Measurements from ENCODE around the gene CHD3. TPM values are rescaled to one million over a fixed set of nuclear protein-coding genes. Genes with fewer than 3 reads are reported as not detected.

CHD3 gene
- total RNA-seq, 1 donor from 2014 or later: 102 TPM

DNA sequence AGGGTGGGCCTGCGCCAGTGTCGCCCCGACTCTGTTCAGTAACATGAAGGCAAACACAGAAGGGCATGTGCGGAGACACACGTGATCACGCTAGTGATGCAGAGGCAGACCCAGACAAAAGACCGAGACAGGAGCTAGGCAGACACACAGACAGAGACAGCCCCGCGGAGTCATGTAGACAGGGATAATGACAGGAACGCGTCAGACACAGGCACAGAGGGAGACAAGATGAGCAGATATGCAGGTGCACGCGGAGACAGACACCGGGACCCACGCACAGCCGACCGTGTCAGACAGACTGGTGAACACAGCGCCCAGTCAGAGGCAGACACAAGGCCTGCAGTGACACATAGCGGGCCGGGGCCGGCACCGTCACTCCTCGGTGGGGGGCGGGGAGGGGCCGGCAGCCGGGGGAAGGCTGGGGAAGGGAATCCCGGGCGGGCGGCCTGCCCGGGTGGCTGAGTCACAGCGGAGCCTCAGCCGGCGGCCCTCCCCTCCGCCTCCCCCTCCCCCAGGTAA is 47.1 kb upstream of the CHD3 start:
- peak; percentile 88 to 97 for DNase-seq (ENCODE audit: low spot score in 2 of 2)
- intact Hi-C loops (cut with DNase I): loop anchor here (5.0 to 10.0 kb wide), 5 partner anchors 227 to 827 kb away; partner anchors contain the start of genes FXR2, KCTD11, PHF23 and RNASEK
- Histone ChIP-seq H3K27me3 (no peaks in the 10 kb centered on the region), H3K27ac (peak overlapping the region; percentile 97 to 99), H3K4me3 (peak overlapping the region; percentile 80 to 88), H3K9me3 (no peaks in the 10 kb centered on the region), H3K36me3 (peaks cover 3 to 6% of the 10 kb centered on the region in 2 donors), H3K4me1 (peaks cover 12 to 38% of the 10 kb centered on the region in 2 donors)
- TF ChIP-seq, protein P1, sequence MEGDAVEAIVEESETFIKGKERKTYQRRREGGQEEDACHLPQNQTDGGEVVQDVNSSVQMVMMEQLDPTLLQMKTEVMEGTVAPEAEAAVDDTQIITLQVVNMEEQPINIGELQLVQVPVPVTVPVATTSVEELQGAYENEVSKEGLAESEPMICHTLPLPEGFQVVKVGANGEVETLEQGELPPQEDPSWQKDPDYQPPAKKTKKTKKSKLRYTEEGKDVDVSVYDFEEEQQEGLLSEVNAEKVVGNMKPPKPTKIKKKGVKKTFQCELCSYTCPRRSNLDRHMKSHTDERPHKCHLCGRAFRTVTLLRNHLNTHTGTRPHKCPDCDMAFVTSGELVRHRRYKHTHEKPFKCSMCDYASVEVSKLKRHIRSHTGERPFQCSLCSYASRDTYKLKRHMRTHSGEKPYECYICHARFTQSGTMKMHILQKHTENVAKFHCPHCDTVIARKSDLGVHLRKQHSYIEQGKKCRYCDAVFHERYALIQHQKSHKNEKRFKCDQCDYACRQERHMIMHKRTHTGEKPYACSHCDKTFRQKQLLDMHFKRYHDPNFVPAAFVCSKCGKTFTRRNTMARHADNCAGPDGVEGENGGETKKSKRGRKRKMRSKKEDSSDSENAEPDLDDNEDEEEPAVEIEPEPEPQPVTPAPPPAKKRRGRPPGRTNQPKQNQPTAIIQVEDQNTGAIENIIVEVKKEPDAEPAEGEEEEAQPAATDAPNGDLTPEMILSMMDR (IDR thresholded peaks at IDR 0.05): peak; percentile 6 to 57 (median 21)

DNA sequence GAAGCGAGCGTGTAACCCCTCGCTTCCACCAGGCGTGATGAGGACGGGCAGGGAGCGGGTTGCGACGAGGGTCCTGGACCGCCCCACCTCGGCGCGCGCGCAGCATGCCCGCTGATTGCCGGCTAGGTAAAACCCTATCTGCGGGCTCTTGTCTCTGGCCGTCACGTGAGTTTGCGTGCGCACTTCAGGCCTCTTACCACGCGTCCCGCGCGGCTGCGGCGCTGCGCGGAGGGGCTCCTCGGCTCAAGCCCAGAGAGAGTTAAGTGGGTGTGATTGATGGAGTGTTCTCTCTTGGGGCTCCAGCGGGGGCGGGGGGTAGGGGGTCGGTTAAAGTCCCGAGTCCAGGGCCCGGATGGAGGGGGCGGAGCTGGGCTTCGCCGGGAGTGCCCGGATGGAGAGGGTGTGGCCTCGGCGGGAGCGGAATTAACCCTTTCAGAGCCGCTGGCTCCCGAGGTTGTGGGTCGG is 46.6 kb upstream of the CHD3 start:
- intact Hi-C loops (cut with DNase I): loop anchor here (2.0 to 10.0 kb wide), 7 partner anchors 155 to 827 kb away; partner anchors contain the start of genes FXR2, KCTD11, PHF23 and RNASEK
- H3K27me3 ChIP-seq: no peaks in the 10 kb centered on the region
- H3K4me1 ChIP-seq: peaks cover 7 to 33% of the 10 kb centered on the region in 2 donors
- DNase-seq (ENCODE audit: low spot score in 2 of 2): peak; percentile 64 to 94
- peak overlapping the region; percentile 97 to 99 for H3K27ac ChIP-seq
- no peaks in the 10 kb centered on the region for H3K9me3 ChIP-seq
- H3K36me3 ChIP-seq: peaks cover 7 to 11% of the 10 kb centered on the region in 2 donors
- TF ChIP-seq, protein P1 (IDR thresholded peaks at IDR 0.05): peak in 1 of 3 experiments; percentile 3
- H3K4me3 ChIP-seq: peak overlapping the region; percentile 80 to 88

DNA sequence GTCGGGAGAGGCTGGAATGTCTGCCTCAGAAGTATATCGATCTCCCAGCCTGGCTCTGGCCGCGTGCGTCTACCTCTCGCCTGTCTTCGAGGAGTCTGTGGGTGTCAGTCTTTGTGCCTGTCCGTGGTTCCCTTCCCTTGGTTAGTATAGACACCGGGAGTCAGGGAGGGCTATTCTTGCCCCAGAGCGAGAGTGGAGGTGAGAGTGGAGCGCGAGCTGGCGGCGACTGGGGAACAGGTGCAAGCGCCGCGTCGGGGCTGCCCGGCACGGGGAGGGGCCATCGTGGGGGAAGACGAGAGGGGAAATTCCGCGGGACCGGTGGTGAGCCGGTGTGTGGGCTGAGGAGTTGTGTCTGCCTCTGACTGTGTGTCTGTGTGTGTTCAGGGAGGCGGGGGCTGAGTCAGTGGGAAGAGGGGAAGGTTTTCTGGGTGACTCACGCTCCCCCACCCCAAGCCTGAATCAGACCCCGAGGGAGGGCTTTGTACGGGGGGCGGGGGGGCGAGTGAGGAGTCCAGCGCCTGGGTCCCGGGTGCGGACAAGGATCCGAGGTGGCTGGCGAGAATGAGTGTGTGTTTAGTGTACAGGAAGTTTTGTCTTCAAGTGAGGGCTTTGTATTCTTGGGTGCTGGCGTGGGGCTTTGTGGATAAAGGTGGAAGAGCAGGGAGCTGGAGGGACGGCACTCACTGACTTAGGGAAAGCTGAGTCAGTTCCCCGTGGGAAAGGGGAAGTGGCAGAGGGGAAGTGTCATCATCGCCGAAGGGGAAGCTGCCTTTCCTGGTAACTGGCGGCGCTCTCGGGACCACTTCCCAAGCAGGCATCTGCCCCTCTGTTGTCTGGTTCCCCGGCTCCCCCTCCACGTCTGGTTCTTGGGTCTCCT is 46.0 kb upstream of the CHD3 start:
- DNase-seq (ENCODE audit: low spot score in 2 of 2): peak; percentile 85 to 94
- peak overlapping the region; percentile 80 to 88 for H3K4me3 ChIP-seq
- H3K27me3 ChIP-seq: no peaks in the 10 kb centered on the region
- no peaks in the 10 kb centered on the region for H3K9me3 ChIP-seq
- intact Hi-C loops (cut with DNase I): loop anchor here (2.0 to 10.0 kb wide), 7 partner anchors 156 to 828 kb away; partner anchors contain the start of genes FXR2, KCTD11, PHF23 and RNASEK
- peaks cover 6 to 29% of the 10 kb centered on the region in 2 donors for H3K4me1 ChIP-seq
- peaks cover 14 to 18% of the 10 kb centered on the region in 2 donors for H3K36me3 ChIP-seq
- peak overlapping the region; percentile 97 to 99 for H3K27ac ChIP-seq
- TF ChIP-seq, protein P1 (IDR thresholded peaks at IDR 0.05): no peak

DNA sequence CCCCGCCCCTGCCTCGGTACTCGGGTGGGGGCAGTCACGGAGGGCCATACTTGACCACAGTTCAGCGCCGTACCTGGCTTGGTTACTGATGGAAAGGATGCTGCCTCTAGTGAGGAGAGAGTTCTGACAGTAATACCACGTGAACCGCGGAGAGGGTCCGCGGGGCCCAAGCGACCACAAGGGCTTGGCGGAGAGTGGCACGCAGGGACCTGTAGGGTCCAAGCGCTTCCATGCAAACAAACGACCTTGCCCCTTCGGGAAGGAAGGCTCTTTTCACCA is 45.4 kb upstream of the CHD3 start:
- Histone ChIP-seq H3K9me3 (no peaks in the 10 kb centered on the region), H3K27ac (peak overlapping the region; percentile 97 to 99), H3K4me3 (peak overlapping the region; percentile 80 to 88), H3K4me1 (peaks cover 6 to 25% of the 10 kb centered on the region in 2 donors), H3K36me3 (peaks cover 19 to 24% of the 10 kb centered on the region in 2 donors), H3K27me3 (no peaks in the 10 kb centered on the region)
- TF ChIP-seq, protein P1 (IDR thresholded peaks at IDR 0.05): peak in 1 of 3 experiments; percentile 19
- intact Hi-C loops (cut with DNase I): loop anchor here (2.0 to 10.0 kb wide), 7 partner anchors 156 to 828 kb away; partner anchors contain the start of genes FXR2, KCTD11, PHF23 and RNASEK
- DNase-seq (ENCODE audit: low spot score in 2 of 2): no peak

DNA sequence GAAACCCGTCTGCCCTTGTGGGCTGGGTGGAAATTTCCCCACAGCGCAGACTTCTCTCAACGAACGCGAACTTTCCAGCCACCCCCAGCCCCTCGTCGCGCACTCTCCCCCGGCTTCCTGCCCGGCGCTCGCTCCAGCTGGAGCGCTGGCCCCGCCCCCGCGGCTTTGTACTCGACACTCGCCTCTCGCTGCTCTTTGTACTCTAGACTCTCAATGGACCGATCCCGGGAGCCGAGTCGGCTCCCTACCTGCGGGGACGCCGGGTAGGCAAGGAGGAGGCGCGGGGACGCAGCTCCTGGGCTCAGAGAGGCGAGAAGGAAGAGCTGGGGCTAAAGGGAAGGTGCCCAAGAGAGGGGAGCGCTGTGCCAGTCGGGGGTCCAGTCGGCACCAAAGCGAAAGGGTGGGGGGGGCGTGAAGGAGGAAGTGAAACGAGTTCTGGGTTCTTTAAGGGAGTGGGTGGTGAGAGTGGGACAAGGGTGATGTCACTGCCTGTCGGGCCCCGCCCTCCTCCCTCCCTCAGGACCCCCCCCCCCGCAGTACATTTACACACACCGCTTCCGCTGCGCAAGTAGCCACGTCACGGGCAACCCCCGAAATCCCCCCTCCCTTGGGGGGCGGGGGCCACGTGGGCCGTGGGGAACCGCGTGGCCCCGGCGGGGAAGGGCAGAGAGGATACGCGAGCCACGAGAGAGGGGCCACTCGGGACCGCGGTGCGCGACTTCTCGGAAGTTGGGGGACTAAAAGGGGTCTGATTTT is 44.9 kb upstream of the CHD3 start:
- intact Hi-C loops (cut with DNase I): loop anchor here (1.0 to 10.0 kb wide), 8 partner anchors 9 to 829 kb away; partner anchors contain the start of genes FXR2, KCTD11, KDM6B and PHF23
- DNase-seq (ENCODE audit: low spot score in 2 of 2): peak; percentile 63 to 92
- Histone ChIP-seq H3K4me3 (peak overlapping the region; percentile 80 to 88), H3K4me1 (peaks cover 6 to 20% of the 10 kb centered on the region in 2 donors), H3K27ac (peak overlapping the region; percentile 97 to 99), H3K9me3 (no peaks in the 10 kb centered on the region), H3K27me3 (no peaks in the 10 kb centered on the region), H3K36me3 (peaks cover 24 to 29% of the 10 kb centered on the region in 2 donors)
- TF ChIP-seq, protein P1 (IDR thresholded peaks at IDR 0.05): no peak
